DLD1 (cell line): ENCODE results near the gene FAM83G.
"Not testable (repeated sequence)": the region's sequence is repeated elsewhere in the genome, so short reads cannot be mapped to it uniquely, and the experiment has no call there.

Experiments
- in situ Hi-C: cut with HindIII; loops from 2 replicates; pipeline ENCODE4 v1.10.0; 2017; ENCODE audit warnings: low sequenced_read_pairs

Gene FAM83G

DNA sequence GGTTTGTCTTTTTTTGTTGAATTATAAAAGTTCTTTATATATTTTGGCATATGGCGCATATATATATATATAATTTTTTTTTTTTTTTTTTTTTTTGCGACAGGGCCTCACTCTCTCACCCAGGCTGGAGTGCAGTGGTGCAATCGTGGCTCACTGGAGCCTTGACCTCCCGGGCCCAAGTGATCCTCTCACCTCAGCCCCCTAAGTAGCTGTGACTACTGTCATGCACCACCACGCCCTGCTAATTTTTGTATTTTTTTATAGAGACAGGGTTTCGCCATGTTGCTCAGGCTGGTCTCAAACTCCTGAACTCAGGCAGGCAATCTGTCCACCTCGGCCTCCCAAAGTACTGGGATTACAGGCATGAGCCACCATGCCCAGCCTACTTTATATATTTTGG is 82.0 kb downstream of the FAM83G start:
- in situ Hi-C loops = not testable (repeated sequence)

DNA sequence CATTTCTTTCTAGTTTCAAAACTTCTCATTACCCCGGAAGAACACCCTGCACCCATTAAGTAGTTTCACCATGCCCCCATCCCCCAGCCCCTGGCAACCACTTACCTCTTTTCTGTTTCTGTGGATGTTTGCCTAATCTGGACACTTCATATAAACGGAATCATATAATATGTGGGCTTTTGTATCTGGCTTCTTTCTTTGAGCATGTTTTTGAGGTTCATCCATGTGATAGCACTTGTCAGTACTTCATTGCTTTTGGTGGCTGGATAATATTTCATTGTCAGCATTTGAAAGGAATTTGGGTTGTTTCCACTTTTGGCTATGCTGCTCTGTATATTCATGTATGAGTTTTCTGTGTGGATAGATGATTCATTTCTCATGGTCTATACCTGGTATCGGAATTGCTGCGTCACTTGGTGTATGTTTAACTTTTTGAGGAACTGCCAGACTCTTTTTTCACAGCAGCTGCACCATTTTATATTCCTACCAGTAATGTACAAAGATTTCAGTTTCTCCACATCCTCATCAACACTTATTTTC is 82.6 kb downstream of the FAM83G start:
- in situ Hi-C loops = no loop called here

GRCh38 chr17:18921485-18921884 is 83.1 kb downstream of the FAM83G start:
- in situ Hi-C loops = no loop called here

- in situ Hi-C loops = no loop called here
Observed at GRCh38 chr17:18920911-18921441, 83.6 kb downstream of the FAM83G start.

DNA sequence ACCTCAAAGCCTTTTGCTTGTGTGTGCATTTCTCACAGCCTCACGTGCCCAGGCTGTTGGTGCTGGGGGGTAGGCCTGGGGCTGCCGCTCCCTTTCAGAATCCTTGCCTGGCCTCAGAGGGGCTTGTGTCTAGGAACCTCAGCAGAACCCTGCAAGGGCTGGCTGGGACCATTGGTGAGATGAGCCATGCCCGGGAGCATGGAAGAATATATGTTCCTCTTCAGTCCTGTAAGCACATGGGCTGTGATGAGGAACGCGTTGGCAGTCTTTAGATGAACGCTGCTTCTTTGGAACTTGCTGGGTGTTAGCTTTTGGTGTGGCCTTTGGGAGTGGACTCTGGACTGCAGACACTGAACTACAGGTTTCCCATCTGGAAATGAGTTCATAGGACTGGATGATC is 84.6 kb downstream of the FAM83G start:
- in situ Hi-C loops = no loop called here
